Myocyte (in vitro differentiated cells): Measurements from ENCODE around the gene YIPF7. TPM values are rescaled to one million over a fixed set of nuclear protein-coding genes. Genes with fewer than 3 reads are reported as not detected.

Experiments used
- DNase-seq: peaks from one replicate; pipeline ENCODE4 v3.0.0-alpha.2; 2012; ENCODE audit warnings: low read depth
- total RNA-seq: library from RNA; depleted of rRNA; stranded (reverse); fragments of >200 nt; gene quantifications from 2 replicates; pipeline ENCODE4 v1.2.3, GENCODE V29; 2014

The YIPF7 gene
- total RNA-seq, 1 donor from 2014 or later, result 5.8 TPM

- no peak for DNase-seq
Measured at GRCh38 chr4:44623676-44624075, 27.7 kb downstream of the YIPF7 start.

GRCh38 chr4:44616621-44617020 is 34.8 kb downstream of the YIPF7 start:
- no peak for DNase-seq

- no peak for DNase-seq
Measured at GRCh38 chr4:44583393-44583792, 68.0 kb downstream of the YIPF7 start.

- no peak for DNase-seq
Measured at GRCh38 chr4:44580231-44580630, 71.2 kb downstream of the YIPF7 start.

- DNase-seq, result no peak
Measured at GRCh38 chr4:44578954-44579353, 72.5 kb downstream of the YIPF7 start.

Other genes with a start within 250 kb of the YIPF7 start
- gene KCTD8, start 202.8 kb downstream of the YIPF7 start, total RNA-seq, result not detected in 2 replicates
- gene GUF1, start 26.8 kb upstream of the YIPF7 start, total RNA-seq, result 24.0 and 25.9 TPM in 2 replicates
- 17.0 and 19.7 TPM in 2 replicates for gene GNPDA2, start 74.9 kb upstream of the YIPF7 start, total RNA-seq